Mesenteric fat pad (tissue), 1 donor: ENCODE data around the gene TDRD12. TPM values are rescaled to one million over a fixed set of nuclear protein-coding genes. Genes with fewer than 3 reads are reported as not detected.
A peak's percentile ranks its signal among the peaks of the same experiment; 100 is the strongest.
"Not testable (repeated sequence)": the region's sequence is repeated elsewhere in the genome, so short reads cannot be mapped to it uniquely, and the experiment has no call there.

Experiments
- DNase-seq: peaks from one replicate; pipeline ENCODE4 v3.0.0-alpha.2; 2020; ENCODE audit warnings: low spot score
- total RNA-seq: library from RNA; stranded (reverse); fragmentation: NEBNext Ultra II Directional; extraction: Animal tissue kit (Norgen Biotek cat#: 25700); gene quantifications from one replicate; pipeline ENCODE4 v1.2.1, GENCODE V29; 2021
- donor health status: DM: yes; HTN: yes; CAD: no.

The TDRD12 gene
- total RNA-seq, 1 donor from 2014 or later: not detected

- not testable (repeated sequence) for DNase-seq
These were observed 26.1 kb upstream of the TDRD12 start for GRCh38 chr19:32693151-32694108.

- DNase-seq: not testable (repeated sequence)
These were observed 25.3 kb upstream of the TDRD12 start for GRCh38 chr19:32694316-32694715.

- DNase-seq: not testable (repeated sequence)
These were observed 24.7 kb upstream of the TDRD12 start for GRCh38 chr19:32694851-32695250.

- DNase-seq: not testable (repeated sequence)
These were observed 24.1 kb upstream of the TDRD12 start for GRCh38 chr19:32695506-32695905.

- not testable (repeated sequence) for DNase-seq
These were observed 22.8 kb upstream of the TDRD12 start for GRCh38 chr19:32696771-32697170.

GRCh38 chr19:32700129-32700528, 19.4 kb upstream of the TDRD12 start:
- not testable (repeated sequence) for DNase-seq

- no peak for DNase-seq
These were observed 17.6 kb upstream of the TDRD12 start for GRCh38 chr19:32702010-32702409.

GRCh38 chr19:32704006-32704405, 15.6 kb upstream of the TDRD12 start:
- DNase-seq: not testable (repeated sequence)

- DNase-seq: peak; percentile 24
These were observed 11.1 kb upstream of the TDRD12 start for GRCh38 chr19:32708457-32708856.

- no peak for DNase-seq
These were observed 10.5 kb upstream of the TDRD12 start for GRCh38 chr19:32709032-32709431.

GRCh38 chr19:32711747-32712146, 7.8 kb upstream of the TDRD12 start:
- no peak for DNase-seq

GRCh38 chr19:32716203-32716602, 3.4 kb upstream of the TDRD12 start:
- not testable (repeated sequence) for DNase-seq

GRCh38 chr19:32717496-32717895, 2.1 kb upstream of the TDRD12 start:
- no peak for DNase-seq

GRCh38 chr19:32718286-32718685, 1.3 kb upstream of the TDRD12 start:
- no peak for DNase-seq

- DNase-seq: no peak
These were observed 809 bp downstream of the TDRD12 start for GRCh38 chr19:32720216-32720935.

GRCh38 chr19:32720936-32721250, 1.3 kb downstream of the TDRD12 start:
- DNase-seq: no peak

GRCh38 chr19:32735936-32736335, 16.4 kb downstream of the TDRD12 start:
- no peak for DNase-seq

- no peak for DNase-seq
These were observed 23.5 kb downstream of the TDRD12 start for GRCh38 chr19:32743021-32743420.

- DNase-seq: no peak
These were observed 23.9 kb downstream of the TDRD12 start for GRCh38 chr19:32743447-32743846.

- no peak for DNase-seq
These were observed 25.2 kb downstream of the TDRD12 start for GRCh38 chr19:32744555-32745325.

GRCh38 chr19:32745594-32746251, 26.2 kb downstream of the TDRD12 start:
- DNase-seq: not testable (repeated sequence)
